ENCODE data around the gene RNF223.
A peak's percentile ranks its signal among the peaks of the same experiment; 100 is the strongest.
"Not testable (repeated sequence)": the region's sequence is repeated elsewhere in the genome, so short reads cannot be mapped to it uniquely, and the experiment has no call there.

The RNF223 gene

GRCh38 chr1:1061682-1062345 lies 12.3 kb downstream of the RNF223 start:
- H3K4me3 ChIP-seq (ENCODE audit: low read depth, low read length) = no peak overlapping the region
- in situ Hi-C loops (cut with HindIII; ENCODE audit: low sequenced_read_pairs) = no loop called here
- TF ChIP-seq CTCF (IDR thresholded peaks at IDR 0.05; ENCODE audit: low read depth, low read length) = no peak
- DNase-seq (ENCODE audit: low read depth, low spot score) = no peak

GRCh38 chr1:1060281-1061000 lies 13.7 kb downstream of the RNF223 start:
- no peak for TF ChIP-seq CTCF (IDR thresholded peaks at IDR 0.05; ENCODE audit: low read depth, low read length)
- no peak for DNase-seq (ENCODE audit: low read depth, low spot score)
- no peak overlapping the region for H3K4me3 ChIP-seq (ENCODE audit: low read depth, low read length)
- in situ Hi-C loops (cut with HindIII; ENCODE audit: low sequenced_read_pairs) = no loop called here

GRCh38 chr1:1059494-1060280 lies 14.4 kb downstream of the RNF223 start:
- in situ Hi-C loops (cut with HindIII; ENCODE audit: low sequenced_read_pairs) = no loop called here

GRCh38 chr1:1058921-1059493 lies 15.1 kb downstream of the RNF223 start:
- peak overlapping the region; percentile 32 for H3K4me3 ChIP-seq (ENCODE audit: low read depth, low read length)
- in situ Hi-C loops (cut with HindIII; ENCODE audit: low sequenced_read_pairs) = no loop called here
- no peak for DNase-seq (ENCODE audit: low read depth, low spot score)
- TF ChIP-seq CTCF (IDR thresholded peaks at IDR 0.05; ENCODE audit: low read depth, low read length) = no peak

More at GRCh38 chr1:1059494-1060280, 14.4 kb downstream of the RNF223 start:
- peak; percentile 72 for DNase-seq (ENCODE audit: low read depth, low spot score)
- no peak for TF ChIP-seq CTCF (IDR thresholded peaks at IDR 0.05; ENCODE audit: low read depth, low read length)
- peak overlapping the region; percentile 46 for H3K4me3 ChIP-seq (ENCODE audit: low read depth, low read length)

GRCh38 chr1:1058088-1058905 lies 15.8 kb downstream of the RNF223 start:
- no peak for TF ChIP-seq CTCF (IDR thresholded peaks at IDR 0.05; ENCODE audit: low read depth, low read length)
- no peak for DNase-seq (ENCODE audit: low read depth, low spot score)
- in situ Hi-C loops (cut with HindIII; ENCODE audit: low sequenced_read_pairs) = no loop called here
- H3K4me3 ChIP-seq (ENCODE audit: low read depth, low read length) = no peak overlapping the region

- DNase-seq (ENCODE audit: low read depth, low spot score); in situ Hi-C loops (cut with HindIII; ENCODE audit: low sequenced_read_pairs); H3K4me3 ChIP-seq (ENCODE audit: low read depth, low read length): not testable (repeated sequence)
Measured at GRCh38 chr1:1057769-1058087, 16.4 kb downstream of the RNF223 start.
